Endothelial cell of umbilical vein (primary cell): Measurements from ENCODE around the gene ZNF253.

Experiments
- CTCF ChIP-seq, 2 donors: IDR thresholded peaks; 1 replicate in 1 of 2; 2 replicates in 1 of 2; pipeline ENCODE4 v1.5.1; 2011; ENCODE audit warnings: low read length in 2 of 2, mild to moderate bottlenecking in 2 of 2, moderate library complexity in 2 of 2, control low read depth in 1 of 2, inconsistent platforms in 1 of 2, low read depth in 1 of 2; ENCODE audit not compliant: insufficient read depth in 1 of 2; ENCODE audit errors: extremely low read depth in 1 of 2
- EZH2 ChIP-seq: IDR thresholded peaks from 2 replicates; pipeline ENCODE4 v1.6.1; 2012; ENCODE audit warnings: borderline replicate concordance, low read depth, mild to moderate bottlenecking, moderate library complexity, low read length, inconsistent platforms; ENCODE audit not compliant: severe bottlenecking
- FOS ChIP-seq: IDR thresholded peaks from 2 replicates; pipeline ENCODE4 v1.6.1; 2011; ENCODE audit warnings: mild to moderate bottlenecking, low read length, moderate library complexity, borderline replicate concordance; ENCODE audit not compliant: insufficient read depth
- GATA2 ChIP-seq: IDR thresholded peaks from 2 replicates; pipeline ENCODE4 v1.7.0; 2011; ENCODE audit warnings: low read depth, mild to moderate bottlenecking, moderate library complexity, mixed read lengths, low read length; ENCODE audit not compliant: insufficient read length, insufficient read depth
- JUN ChIP-seq: IDR thresholded peaks from 2 replicates; pipeline ENCODE4 v1.6.1; 2011; ENCODE audit warnings: borderline replicate concordance, low read depth; ENCODE audit not compliant: insufficient read length, insufficient read depth
- MAX ChIP-seq: IDR thresholded peaks from 2 replicates; pipeline ENCODE4 v1.6.1; 2011; ENCODE audit not compliant: insufficient read depth, insufficient read length
- POLR2A ChIP-seq: IDR thresholded peaks from 2 replicates; pipeline ENCODE4 v1.6.1; 2012; ENCODE audit warnings: low read depth, mild to moderate bottlenecking, control low read depth, low read length
- POLR2AphosphoS5 ChIP-seq: IDR thresholded peaks from 2 replicates; pipeline ENCODE4 v1.6.1; 2012; ENCODE audit warnings: low read depth, mild to moderate bottlenecking, control low read depth, low read length, moderate library complexity; ENCODE audit not compliant: insufficient read depth

GRCh38 chr19:19900139-19900728, 34.6 kb downstream of the ZNF253 start:
- TF ChIP-seq MAX (no peak), EZH2 (no peak), POLR2A (no peak), CTCF (IDR thresholded peaks at IDR 0.05; ENCODE audit: extremely low read depth in 1 of 2, insufficient read depth in 1 of 2, low read depth in 1 of 2, low read length in 2 of 2) (no peak), POLR2AphosphoS5 (no peak), JUN (no peak), FOS (no peak), GATA2 (no peak)
